ENCODE measurements around the gene TARS3.

Gene TARS3

GRCh38 chr15:101702077-101702476 is 22.2 kb downstream of the TARS3 start:
- no peak for DNase-seq (ENCODE audit: low read depth in 1 of 2, low spot score in 1 of 2)

- no peak for DNase-seq (ENCODE audit: low read depth in 1 of 2, low spot score in 1 of 2)
These were observed 26.0 kb downstream of the TARS3 start for GRCh38 chr15:101698314-101698713.

- DNase-seq (ENCODE audit: low read depth in 1 of 2, low spot score in 1 of 2) = no peak
These were observed 26.8 kb downstream of the TARS3 start for GRCh38 chr15:101697488-101697887.

GRCh38 chr15:101696829-101697228 is 27.4 kb downstream of the TARS3 start:
- DNase-seq (ENCODE audit: low read depth in 1 of 2, low spot score in 1 of 2) = no peak

- DNase-seq (ENCODE audit: low read depth in 1 of 2, low spot score in 1 of 2) = no peak
These were observed 30.0 kb downstream of the TARS3 start for GRCh38 chr15:101694261-101694660.

GRCh38 chr15:101692801-101693598 is 31.3 kb downstream of the TARS3 start:
- no peak for DNase-seq (ENCODE audit: low read depth in 1 of 2, low spot score in 1 of 2)

GRCh38 chr15:101689901-101690300 is 34.4 kb downstream of the TARS3 start:
- DNase-seq (ENCODE audit: low read depth in 1 of 2, low spot score in 1 of 2) = no peak

- no peak for DNase-seq (ENCODE audit: low read depth in 1 of 2, low spot score in 1 of 2)
These were observed 37.6 kb downstream of the TARS3 start for GRCh38 chr15:101686718-101687117.

GRCh38 chr15:101684877-101685276 is 39.4 kb downstream of the TARS3 start:
- DNase-seq (ENCODE audit: low read depth in 1 of 2, low spot score in 1 of 2) = no peak

GRCh38 chr15:101684384-101684783 is 39.9 kb downstream of the TARS3 start:
- no peak for DNase-seq (ENCODE audit: low read depth in 1 of 2, low spot score in 1 of 2)

- DNase-seq (ENCODE audit: low read depth in 1 of 2, low spot score in 1 of 2) = no peak
These were observed 44.5 kb downstream of the TARS3 start for GRCh38 chr15:101679806-101680205.

GRCh38 chr15:101676921-101677329 is 47.3 kb downstream of the TARS3 start:
- no peak for DNase-seq (ENCODE audit: low read depth in 1 of 2, low spot score in 1 of 2)

GRCh38 chr15:101675796-101676582 is 48.3 kb downstream of the TARS3 start:
- DNase-seq (ENCODE audit: low read depth in 1 of 2, low spot score in 1 of 2) = no peak

- no peak for DNase-seq (ENCODE audit: low read depth in 1 of 2, low spot score in 1 of 2)
These were observed 49.3 kb downstream of the TARS3 start for GRCh38 chr15:101675015-101675414.

- DNase-seq (ENCODE audit: low read depth in 1 of 2, low spot score in 1 of 2) = no peak
These were observed 52.0 kb downstream of the TARS3 start for GRCh38 chr15:101672298-101672697.

- DNase-seq (ENCODE audit: low read depth in 1 of 2, low spot score in 1 of 2) = no peak
These were observed 54.5 kb downstream of the TARS3 start for GRCh38 chr15:101669744-101670143.

- DNase-seq (ENCODE audit: low read depth in 1 of 2, low spot score in 1 of 2) = no peak
These were observed 56.4 kb downstream of the TARS3 start for GRCh38 chr15:101667881-101668280.

- no peak for DNase-seq (ENCODE audit: low read depth in 1 of 2, low spot score in 1 of 2)
These were observed 59.9 kb downstream of the TARS3 start for GRCh38 chr15:101664303-101664913.

- DNase-seq (ENCODE audit: low read depth in 1 of 2, low spot score in 1 of 2) = no peak
These were observed 62.1 kb downstream of the TARS3 start for GRCh38 chr15:101662203-101662602.

GRCh38 chr15:101660005-101660404 is 64.3 kb downstream of the TARS3 start:
- no peak for DNase-seq (ENCODE audit: low read depth in 1 of 2, low spot score in 1 of 2)

GRCh38 chr15:101657968-101658784 is 66.1 kb downstream of the TARS3 start:
- DNase-seq (ENCODE audit: low read depth in 1 of 2, low spot score in 1 of 2) = no peak

Data from activated T-helper 1 cell treated with anti-CD3 and anti-CD28 coated beads, Interleukin-2, amount 50 U/mL, for 16 hours (primary cell).